DOHH2 (cell line): ENCODE data around the gene MRC1.
"Not testable (repeated sequence)": the region's sequence is repeated elsewhere in the genome, so short reads cannot be mapped to it uniquely, and the experiment has no call there.

Experiments used
- H3F3A ChIP-seq: fragments of 200-600 bp; sonication (generic), shearing (Covaris generic); 2 replicates; pipeline ENCODE4 v1.6.0; 2016; ENCODE audit warnings: antibody characterized with exemption, mild to moderate bottlenecking; ENCODE audit not compliant: control insufficient read depth, insufficient read depth
- H3K27ac ChIP-seq: fragments of 200-600 bp; sonication (generic); 2 replicates; pipeline ENCODE4 v1.5.1; 2014; ENCODE audit warnings: low read depth, mild to moderate bottlenecking, low read length, moderate library complexity
- H3K27me3 ChIP-seq: fragments of 200-600 bp; sonication (generic); 2 replicates; pipeline ENCODE4 v1.6.1; 2014; ENCODE audit warnings: mild to moderate bottlenecking, low read length, mixed read lengths; ENCODE audit not compliant: control insufficient read depth
- H3K36me3 ChIP-seq: fragments of 200-600 bp; sonication (generic); 2 replicates; pipeline ENCODE4 v1.6.1; 2014; ENCODE audit warnings: mild to moderate bottlenecking, low read length, moderate library complexity, mixed read lengths; ENCODE audit not compliant: control insufficient read depth
- H3K4me1 ChIP-seq: fragments of 200-600 bp; sonication (generic); 2 replicates; pipeline ENCODE4 v1.6.1; 2014; ENCODE audit warnings: mild to moderate bottlenecking, low read length, mixed read lengths; ENCODE audit not compliant: control insufficient read depth
- H3K4me2 ChIP-seq: fragments of 200-600 bp; sonication (generic); 2 replicates; pipeline ENCODE4 v1.6.0; 2014; ENCODE audit warnings: mild to moderate bottlenecking, low read length, moderate library complexity
- H3K4me3 ChIP-seq: fragments of 200-600 bp; sonication (generic); 2 replicates; pipeline ENCODE4 v1.5.1; 2014; ENCODE audit warnings: mild to moderate bottlenecking, low read length, mixed read lengths
- H3K79me2 ChIP-seq: fragments of 200-600 bp; sonication (generic); 2 replicates; pipeline ENCODE4 v1.6.1; 2014; ENCODE audit warnings: mild to moderate bottlenecking, low read length, mixed read lengths; ENCODE audit not compliant: control insufficient read depth
- H3K9me2 ChIP-seq: fragments of 200-600 bp; sonication (generic); replicated peaks from 2 replicates; pipeline ENCODE4 v1.6.1; 2014; ENCODE audit warnings: mild to moderate bottlenecking, low read length, mixed read lengths; ENCODE audit not compliant: control insufficient read depth
- H3K9me3 ChIP-seq: fragments of 200-600 bp; sonication (generic); 2 replicates; pipeline ENCODE4 v1.6.1; 2014; ENCODE audit warnings: antibody characterized with exemption, low read length, mixed read lengths; ENCODE audit not compliant: control insufficient read depth, insufficient read depth
- H4K20me1 ChIP-seq: fragments of 200-600 bp; sonication (generic); 2 replicates; pipeline ENCODE4 v1.6.0; 2014; ENCODE audit warnings: low read depth, mild to moderate bottlenecking, antibody characterized with exemption, low read length, moderate library complexity; ENCODE audit not compliant: control insufficient read depth, insufficient read depth
- CTCF ChIP-seq: fragments of 200-600 bp; sonication (generic); IDR thresholded peaks from one replicate; pipeline ENCODE4 v1.5.1; 2014; ENCODE audit warnings: antibody characterized with exemption, mild to moderate bottlenecking, low read depth, low read length; ENCODE audit not compliant: poor library complexity, severe bottlenecking
- EZH2phosphoT487 ChIP-seq: fragments of 200-600 bp; sonication (generic); IDR thresholded peaks from 2 replicates; pipeline ENCODE4 v1.6.1; 2017; ENCODE audit warnings: borderline replicate concordance, mild to moderate bottlenecking, antibody characterized with exemption, low read length, moderate library complexity, mixed read lengths

Gene MRC1

GRCh38 chr10:17943033-17943745 lies 134.0 kb downstream of the MRC1 start:
- H3K4me3 ChIP-seq = no peak overlapping the region
- TF ChIP-seq EZH2phosphoT487 (no peak), CTCF (no peak)
- no peak overlapping the region for H3K4me2 ChIP-seq
- no peaks in the 10 kb centered on the region; the same call in 1 of the 2 replicates for H3K9me2 ChIP-seq
- peaks cover 6% of the 10 kb centered on the region; the same call in 1 of the 2 replicates for H3K4me1 ChIP-seq
- H3K9me3 ChIP-seq = no peaks in the 10 kb centered on the region
- no peaks in the 10 kb centered on the region for H3F3A ChIP-seq
- no peaks in the 10 kb centered on the region for H3K36me3 ChIP-seq
- H3K27me3 ChIP-seq = no peaks in the 10 kb centered on the region
- H3K27ac ChIP-seq = no peak overlapping the region
- H4K20me1 ChIP-seq = no peaks in the 10 kb centered on the region
- no peaks in the 10 kb centered on the region for H3K79me2 ChIP-seq

- H3K79me2 ChIP-seq, H4K20me1 ChIP-seq, H3K4me2 ChIP-seq, H3K9me3 ChIP-seq, H3K27me3 ChIP-seq, H3K9me2 ChIP-seq, H3K27ac ChIP-seq, H3K4me1 ChIP-seq, H3F3A ChIP-seq, H3K4me3 ChIP-seq, H3K36me3 ChIP-seq: not testable (repeated sequence)
Measured at GRCh38 chr10:17950269-17950668, 141.1 kb downstream of the MRC1 start.

- H3K79me2 ChIP-seq = no peaks in the 10 kb centered on the region
- no peaks in the 10 kb centered on the region for H3K4me1 ChIP-seq
- H3K27me3 ChIP-seq = no peaks in the 10 kb centered on the region
- H3K4me2 ChIP-seq = no peak overlapping the region
- H3K36me3 ChIP-seq = no peaks in the 10 kb centered on the region
- TF ChIP-seq CTCF = no peak
- no peak for TF ChIP-seq EZH2phosphoT487
- no peak overlapping the region for H3K4me3 ChIP-seq
- no peaks in the 10 kb centered on the region for H3K9me3 ChIP-seq
- no peaks in the 10 kb centered on the region for H4K20me1 ChIP-seq
- H3K9me2 ChIP-seq = no peaks in the 10 kb centered on the region; the same call in 1 of the 2 replicates
- no peaks in the 10 kb centered on the region for H3F3A ChIP-seq
- H3K27ac ChIP-seq = no peak overlapping the region
Measured at GRCh38 chr10:17950726-17951125, 141.6 kb downstream of the MRC1 start.

- no peak within 1 kb of the TSS for H3K27ac ChIP-seq
- H3K4me3 ChIP-seq = no peak within 1 kb of the TSS
- TF ChIP-seq CTCF = no peak
- TF ChIP-seq EZH2phosphoT487 = no peak
Measured at GRCh38 chr10:17951868-17952371, 142.8 kb downstream of the MRC1 start, which contains the start of gene SLC39A12. TSS of gene SLC39A12 (plus strand) at chr10:17951918. CDS start at chr10:17953277, 1,359 bp downstream.

GRCh38 chr10:17954372-17954771 lies 145.2 kb downstream of the MRC1 start:
- H3K4me1 ChIP-seq, H3K4me3 ChIP-seq, H3K36me3 ChIP-seq, H3K27ac ChIP-seq, H3F3A ChIP-seq, H3K9me3 ChIP-seq, H3K27me3 ChIP-seq, H3K9me2 ChIP-seq, H3K4me2 ChIP-seq, H3K79me2 ChIP-seq, H4K20me1 ChIP-seq: not testable (repeated sequence)

More at GRCh38 chr10:17951868-17952371, 142.8 kb downstream of the MRC1 start, which contains the start of gene SLC39A12:
- Histone ChIP-seq H3K9me2 (no peaks in the 10 kb centered on the region; the same call in 1 of the 2 replicates), H3F3A (no peaks in the 10 kb centered on the region), H3K27me3 (no peaks in the 10 kb centered on the region), H3K4me2 (no peak within 1 kb of the TSS), H3K79me2 (no peaks in the 10 kb centered on the region), H3K36me3 (no peaks in the 10 kb centered on the region), H3K4me1 (no peaks in the 10 kb centered on the region), H4K20me1 (no peaks in the 10 kb centered on the region), H3K9me3 (no peaks in the 10 kb centered on the region)
